Vagina (tissue), 2 donors: Measurements from ENCODE around the gene PSMD1.

ENCODE experiments used
- CTCF ChIP-seq, 3 experiments: fragments of 450-650 bp in 2 of 3; fragments of 200-600 bp in 1 of 3; sonication (generic) in 1 of 3; IDR thresholded peaks; one replicate each; pipeline ENCODE4 v1.5.1; 2017 to 2019; ENCODE audit warnings: antibody characterized with exemption in 3 of 3, mild to moderate bottlenecking in 2 of 3, moderate library complexity in 2 of 3
- POLR2AphosphoS5 ChIP-seq, 2 donors: sonication (generic); formaldehyde crosslinking; IDR thresholded peaks; one replicate each; pipeline ENCODE4 v1.9.0; 2017; ENCODE audit warnings: antibody characterized with exemption in 2 of 2, mild to moderate bottlenecking in 2 of 2, low read depth in 1 of 2; ENCODE audit not compliant: insufficient read depth in 1 of 2

- no peak for TF ChIP-seq CTCF (IDR thresholded peaks at IDR 0.05)
- no peak for TF ChIP-seq POLR2AphosphoS5 (IDR thresholded peaks at IDR 0.05; ENCODE audit: insufficient read depth in 1 of 2, low read depth in 1 of 2)
These were observed 157.4 kb downstream of the PSMD1 start for GRCh38 chr2:231213931-231214642.
